Peyer's patch (tissue), 4 donors: ENCODE data around the gene ACSM4.

Experiments
- POLR2A ChIP-seq, 2 donors: fragments of 450-650 bp; IDR thresholded peaks; one replicate each; pipeline ENCODE4 v1.5.1; 2017; ENCODE audit warnings: antibody characterized with exemption in 2 of 2, mild to moderate bottlenecking in 2 of 2, moderate library complexity in 2 of 2
- TF ChIP-seq, protein P1 (sequence below), 6 experiments: fragments of 450-650 bp in 4 of 6; fragments of 200-600 bp in 2 of 6; sonication (generic) in 1 of 6; IDR thresholded peaks; one replicate each; pipeline ENCODE4 v1.5.1; 2017 to 2019; ENCODE audit warnings: antibody characterized with exemption in 6 of 6, mild to moderate bottlenecking in 3 of 6, moderate library complexity in 1 of 6

DNA sequence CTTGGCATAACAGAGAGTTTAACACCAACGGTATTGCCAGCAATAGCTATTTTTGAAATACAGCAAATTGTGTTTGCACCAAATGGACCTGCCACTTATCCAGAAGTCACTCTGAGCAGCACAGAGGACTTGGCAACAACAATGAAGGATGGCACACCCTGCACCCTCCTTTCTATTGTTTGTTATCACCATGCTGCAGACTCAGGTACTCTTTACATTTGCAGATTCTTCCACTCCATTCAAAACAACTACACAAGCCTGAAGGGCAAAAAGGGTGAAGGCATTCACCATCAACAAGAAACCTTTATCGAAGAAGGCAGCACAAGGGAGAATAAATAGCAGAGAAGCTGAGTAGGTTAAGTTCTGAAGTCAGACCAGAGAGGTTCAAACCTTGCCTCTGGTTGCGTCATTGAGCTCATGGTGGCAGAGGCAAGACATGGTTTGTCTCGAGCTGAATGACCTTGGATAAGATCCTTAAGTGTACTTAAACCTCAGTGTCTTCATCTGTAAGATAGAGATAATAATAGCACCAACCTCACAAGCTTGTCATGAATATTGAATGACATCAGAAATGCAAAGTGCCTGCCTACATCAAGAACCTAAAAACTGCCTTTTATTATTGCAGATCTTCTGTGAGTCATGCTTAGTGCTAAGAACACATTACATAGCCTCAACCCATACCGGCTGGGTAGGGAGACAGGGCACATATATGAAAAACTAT is 1.4 kb upstream of the ACSM4 start:
- TF ChIP-seq, protein P1, sequence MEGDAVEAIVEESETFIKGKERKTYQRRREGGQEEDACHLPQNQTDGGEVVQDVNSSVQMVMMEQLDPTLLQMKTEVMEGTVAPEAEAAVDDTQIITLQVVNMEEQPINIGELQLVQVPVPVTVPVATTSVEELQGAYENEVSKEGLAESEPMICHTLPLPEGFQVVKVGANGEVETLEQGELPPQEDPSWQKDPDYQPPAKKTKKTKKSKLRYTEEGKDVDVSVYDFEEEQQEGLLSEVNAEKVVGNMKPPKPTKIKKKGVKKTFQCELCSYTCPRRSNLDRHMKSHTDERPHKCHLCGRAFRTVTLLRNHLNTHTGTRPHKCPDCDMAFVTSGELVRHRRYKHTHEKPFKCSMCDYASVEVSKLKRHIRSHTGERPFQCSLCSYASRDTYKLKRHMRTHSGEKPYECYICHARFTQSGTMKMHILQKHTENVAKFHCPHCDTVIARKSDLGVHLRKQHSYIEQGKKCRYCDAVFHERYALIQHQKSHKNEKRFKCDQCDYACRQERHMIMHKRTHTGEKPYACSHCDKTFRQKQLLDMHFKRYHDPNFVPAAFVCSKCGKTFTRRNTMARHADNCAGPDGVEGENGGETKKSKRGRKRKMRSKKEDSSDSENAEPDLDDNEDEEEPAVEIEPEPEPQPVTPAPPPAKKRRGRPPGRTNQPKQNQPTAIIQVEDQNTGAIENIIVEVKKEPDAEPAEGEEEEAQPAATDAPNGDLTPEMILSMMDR (IDR thresholded peaks at IDR 0.05) = no peak
- TF ChIP-seq POLR2A (IDR thresholded peaks at IDR 0.05) = no peak
